Stimulated activated effector memory CD8-positive, alpha-beta T cell treated with anti-CD3 and anti-CD28 coated beads, Interleukin-12 subunit alpha, Interleukin-12 subunit beta, amount 100 ng/mL, for 72 hours (primary cell): ENCODE measurements around the gene MAML2.
"Not testable (repeated sequence)": the region's sequence is repeated elsewhere in the genome, so short reads cannot be mapped to it uniquely, and the experiment has no call there.

Experiments used
- ATAC-seq: fragments of 150-1000 bp; cut with Tn5 transposase; 2 replicates; pipeline ENCODE4 v1.10.0; 2021
- DNase-seq, 2 donors: peaks; one replicate each; pipeline ENCODE4 v3.0.0; 2021 to 2022; ENCODE audit warnings: low spot score in 2 of 2
- H3K27ac Mint-ChIP-seq: one replicate; pipeline ENCODE4 v1.8.0; 2022; ENCODE audit warnings: mild to moderate bottlenecking, mixed read lengths
- H3K36me3 Mint-ChIP-seq: one replicate; pipeline ENCODE4 v1.8.0; 2022; ENCODE audit warnings: mild to moderate bottlenecking, mixed read lengths
- H3K4me1 Mint-ChIP-seq: one replicate; pipeline ENCODE4 v1.8.0; 2022; ENCODE audit warnings: mixed read lengths
- H3K4me3 Mint-ChIP-seq: one replicate; pipeline ENCODE4 v1.8.0; 2022; ENCODE audit warnings: mild to moderate bottlenecking, mixed read lengths
- H3K9me3 Mint-ChIP-seq: one replicate; pipeline ENCODE4 v1.8.0; 2022; ENCODE audit warnings: mixed read lengths

MAML2 gene

DNA sequence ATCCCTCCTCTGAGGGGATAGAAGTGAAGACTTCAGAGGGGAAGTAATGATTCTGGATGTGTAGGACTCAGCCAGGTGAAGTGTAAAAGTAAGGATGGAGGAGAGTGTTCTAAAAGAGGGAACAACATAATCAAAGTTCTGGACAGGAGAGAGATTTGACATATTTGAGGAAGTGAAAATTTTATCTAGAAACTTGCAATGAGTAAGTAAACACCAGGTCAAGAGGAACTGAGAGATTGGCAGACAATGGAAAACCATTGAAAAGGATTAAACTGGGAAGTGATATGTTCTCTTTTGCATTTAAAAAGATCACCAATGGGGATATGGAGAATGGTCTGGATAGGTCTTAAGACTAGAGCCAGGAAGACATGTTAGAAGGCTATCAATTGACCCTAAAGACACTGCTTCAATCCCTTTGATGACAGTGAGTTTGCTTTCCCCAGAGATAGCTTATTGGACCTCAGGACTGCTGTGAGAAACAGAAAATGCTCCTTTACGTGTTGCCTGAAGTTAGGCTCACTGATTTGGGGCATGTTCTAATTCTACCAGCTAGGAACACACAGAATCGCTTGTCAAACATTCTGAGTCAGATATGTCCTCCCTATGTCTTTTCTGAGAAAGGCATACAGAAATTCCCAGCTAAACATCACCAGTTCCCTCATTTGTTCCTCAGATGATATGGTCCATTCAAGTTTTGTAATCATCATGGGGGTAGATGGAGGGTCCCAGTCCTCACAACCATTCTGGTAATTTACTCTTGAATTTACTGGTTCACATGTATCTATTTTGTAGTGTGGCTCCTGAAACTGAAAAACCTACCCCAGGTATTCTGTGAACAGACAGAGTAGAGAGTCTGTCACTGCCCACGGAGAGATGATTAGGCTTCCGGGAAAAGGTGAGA, 144.9 kb downstream of the MAML2 start:
- DNase-seq = peak in 1 of 2 donors; percentile 60
- Mint-ChIP-seq H3K27ac (peak overlapping the region; percentile 92), H3K4me1 (peaks cover 67% of the 10 kb centered on the region), H3K36me3 (peaks cover 15% of the 10 kb centered on the region), H3K4me3 (peak overlapping the region; percentile 13), H3K9me3 (no peaks in the 10 kb centered on the region)
- ATAC-seq = peak; percentile 66

DNA sequence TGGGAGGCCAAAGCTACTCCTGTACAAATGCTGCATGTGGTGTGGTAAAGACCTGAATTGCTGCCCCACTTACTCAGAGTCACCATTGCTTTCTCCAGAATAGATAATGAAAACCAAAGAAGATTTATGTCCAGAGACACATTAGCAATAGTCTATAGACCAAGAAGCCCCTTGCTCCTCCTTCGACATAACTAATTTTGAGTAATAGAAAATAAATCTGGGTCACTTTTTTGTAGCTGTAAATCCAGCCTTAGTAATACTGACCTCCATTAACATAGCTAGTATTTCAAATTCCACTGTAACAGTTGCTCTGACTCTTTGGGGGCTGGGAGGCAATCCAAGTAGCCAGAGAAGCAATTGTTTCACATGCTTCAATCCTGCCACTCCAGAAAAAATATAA, 145.9 kb downstream of the MAML2 start:
- Mint-ChIP-seq H3K9me3 (no peaks in the 10 kb centered on the region), H3K36me3 (peaks cover 15% of the 10 kb centered on the region), H3K27ac (peak overlapping the region; percentile 92), H3K4me3 (no peak overlapping the region), H3K4me1 (peaks cover 63% of the 10 kb centered on the region)
- no peak for DNase-seq
- no peak for ATAC-seq

DNA sequence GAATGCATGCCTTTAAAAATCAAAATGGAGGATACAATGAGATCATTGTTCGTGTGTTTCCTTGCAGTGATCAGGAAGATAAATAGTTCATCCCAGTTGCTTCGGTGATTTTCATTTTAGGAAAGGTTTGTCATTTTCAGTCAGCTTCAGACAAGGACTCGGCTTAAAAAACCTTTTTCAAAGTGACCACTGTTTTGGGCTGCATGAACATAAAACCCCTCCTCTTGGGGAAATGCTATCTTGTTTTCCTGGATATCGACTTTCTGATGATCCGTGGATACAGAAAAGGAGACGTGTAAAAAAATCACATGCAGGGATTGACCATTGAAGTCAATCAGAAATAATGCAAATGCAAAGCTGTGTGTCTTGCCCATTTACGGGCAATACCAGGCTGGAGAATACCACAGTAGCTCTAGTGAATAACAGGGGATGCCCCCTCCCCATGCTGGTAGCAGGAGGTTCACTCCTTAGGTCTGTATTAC, 146.8 kb downstream of the MAML2 start:
- DNase-seq (no peak), ATAC-seq (no peak)
- H3K27ac Mint-ChIP-seq = no peak overlapping the region
- H3K36me3 Mint-ChIP-seq = peaks cover 15% of the 10 kb centered on the region
- no peak overlapping the region for H3K4me3 Mint-ChIP-seq
- H3K9me3 Mint-ChIP-seq = no peaks in the 10 kb centered on the region
- H3K4me1 Mint-ChIP-seq = peaks cover 66% of the 10 kb centered on the region

DNA sequence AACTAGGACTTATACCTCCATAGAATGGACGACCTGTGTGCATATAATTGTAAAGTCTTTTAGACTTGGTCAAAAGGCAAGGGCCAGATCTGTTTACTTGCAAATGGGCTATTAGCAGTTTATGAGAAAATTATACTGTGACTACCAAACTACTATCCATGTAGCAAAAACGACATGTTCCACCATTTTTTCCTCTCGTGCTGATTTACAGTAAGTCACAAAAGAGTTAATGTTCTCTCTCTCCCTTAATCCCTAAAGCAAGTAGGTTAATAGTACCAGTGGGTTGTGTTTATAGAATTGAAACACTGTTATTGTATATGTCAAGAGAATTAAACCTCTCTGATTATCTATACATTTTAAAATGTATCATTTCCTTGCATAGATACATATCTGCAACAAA, 147.3 kb downstream of the MAML2 start:
- Mint-ChIP-seq H3K27ac (no peak overlapping the region), H3K4me3 (no peak overlapping the region), H3K36me3 (peaks cover 15% of the 10 kb centered on the region), H3K4me1 (peaks cover 66% of the 10 kb centered on the region), H3K9me3 (no peaks in the 10 kb centered on the region)
- DNase-seq = no peak
- no peak for ATAC-seq

DNA sequence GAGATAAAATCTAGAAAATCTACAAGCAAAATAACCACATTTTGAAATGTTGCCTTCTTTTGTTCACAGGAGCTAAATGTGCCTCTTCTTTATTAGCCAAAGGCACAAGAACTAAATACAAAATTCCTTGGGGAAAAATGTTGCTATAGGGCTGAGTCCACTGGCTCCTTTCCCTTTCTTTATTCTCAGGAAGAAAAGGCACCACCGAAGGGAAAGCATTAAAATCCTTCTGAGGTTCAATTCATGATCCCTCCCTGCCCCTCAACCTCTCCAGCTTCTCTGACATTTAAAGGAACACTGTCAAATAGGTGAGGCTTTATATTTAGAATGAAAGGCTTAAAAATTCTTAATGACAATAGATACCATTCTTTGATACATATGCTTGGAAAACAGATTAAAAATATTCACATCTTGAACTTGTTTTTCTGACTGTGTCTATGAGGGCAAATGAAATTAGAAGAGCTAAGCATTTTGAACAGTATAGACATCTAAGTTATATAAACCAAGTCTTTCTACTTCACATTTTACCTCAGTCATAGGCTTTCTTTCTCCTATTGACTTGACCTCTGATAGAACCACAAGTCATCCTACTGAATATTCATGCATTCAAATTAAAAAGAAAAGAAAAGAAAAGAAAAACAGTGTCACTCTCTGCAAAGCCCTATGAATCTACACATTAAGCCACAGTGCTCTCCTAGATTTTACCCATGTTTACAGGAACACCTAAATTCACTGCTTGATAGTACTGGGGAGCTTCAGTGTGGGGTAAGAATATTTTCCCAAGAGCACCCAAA, 148.2 kb downstream of the MAML2 start:
- peaks cover 66% of the 10 kb centered on the region for H3K4me1 Mint-ChIP-seq
- no peak for ATAC-seq

DNA sequence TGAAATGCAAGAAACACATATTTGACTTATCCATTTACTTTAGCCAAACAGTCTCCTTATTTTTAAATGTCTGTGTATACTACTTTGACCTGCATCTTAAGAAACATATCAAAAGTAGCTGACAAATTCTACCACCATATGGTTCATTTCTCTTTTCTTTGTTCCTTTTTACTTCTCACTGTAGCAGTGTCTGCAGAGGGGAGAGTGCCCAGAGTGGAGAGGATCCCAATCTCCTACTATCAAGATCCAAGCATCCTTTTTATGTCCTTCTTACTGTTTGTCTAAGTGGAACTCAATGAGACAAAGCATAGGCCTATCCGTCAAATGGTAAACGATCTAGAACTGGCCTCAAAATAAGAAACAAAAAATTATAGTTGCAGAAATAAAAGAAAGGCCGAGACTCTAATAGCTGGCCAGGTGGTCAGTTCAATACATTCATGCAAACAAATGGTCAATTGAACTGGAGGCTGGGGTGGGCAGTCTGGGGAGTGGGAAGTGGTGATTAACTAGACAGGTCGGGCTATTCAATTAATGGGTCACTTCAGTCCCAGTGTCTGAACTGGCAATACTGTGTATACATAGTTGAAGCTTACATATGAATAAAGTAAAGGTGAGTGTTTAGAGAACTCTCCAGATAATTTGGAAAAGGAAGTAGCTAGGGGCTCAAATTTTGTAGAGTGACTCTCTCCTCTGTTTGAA, 149.1 kb downstream of the MAML2 start:
- Mint-ChIP-seq H3K36me3 (peaks cover 6% of the 10 kb centered on the region), H3K4me1 (peaks cover 67% of the 10 kb centered on the region), H3K27ac (peak overlapping the region; percentile 46), H3K9me3 (no peaks in the 10 kb centered on the region), H3K4me3 (peak overlapping the region; percentile 8)
- ATAC-seq (no peak), DNase-seq (no peak)

More for the DNA sequence above, 148.2 kb downstream of the MAML2 start:
- Mint-ChIP-seq H3K9me3 (no peaks in the 10 kb centered on the region), H3K27ac (peak overlapping the region; percentile 46), H3K4me3 (no peak overlapping the region), H3K36me3 (peaks cover 13% of the 10 kb centered on the region)
- DNase-seq = no peak

DNA sequence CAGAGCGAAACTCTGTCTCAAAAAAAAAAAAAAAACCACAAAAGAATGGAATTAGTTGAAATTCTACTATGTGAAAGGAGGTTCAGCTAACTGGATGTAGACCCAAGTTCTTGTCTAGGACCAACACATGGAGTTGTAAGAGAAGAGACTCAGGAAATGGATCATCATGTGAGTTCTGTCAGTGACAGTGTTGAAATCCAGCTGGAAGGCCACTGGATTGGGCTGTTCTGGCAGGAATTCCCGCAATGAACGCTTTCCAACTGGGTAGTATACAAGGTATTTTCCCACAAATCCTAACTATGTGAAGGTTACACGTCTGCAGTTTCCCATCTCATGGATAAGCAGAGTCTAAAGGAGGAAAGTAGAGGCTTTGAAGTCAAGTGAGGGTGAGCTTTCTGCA, 151.2 kb downstream of the MAML2 start:
- H3K36me3 Mint-ChIP-seq = no peaks in the 10 kb centered on the region
- no peaks in the 10 kb centered on the region for H3K9me3 Mint-ChIP-seq
- ATAC-seq (no peak), DNase-seq (no peak)
- H3K4me3 Mint-ChIP-seq = no peak overlapping the region
- no peak overlapping the region for H3K27ac Mint-ChIP-seq
- peaks cover 67% of the 10 kb centered on the region for H3K4me1 Mint-ChIP-seq

DNA sequence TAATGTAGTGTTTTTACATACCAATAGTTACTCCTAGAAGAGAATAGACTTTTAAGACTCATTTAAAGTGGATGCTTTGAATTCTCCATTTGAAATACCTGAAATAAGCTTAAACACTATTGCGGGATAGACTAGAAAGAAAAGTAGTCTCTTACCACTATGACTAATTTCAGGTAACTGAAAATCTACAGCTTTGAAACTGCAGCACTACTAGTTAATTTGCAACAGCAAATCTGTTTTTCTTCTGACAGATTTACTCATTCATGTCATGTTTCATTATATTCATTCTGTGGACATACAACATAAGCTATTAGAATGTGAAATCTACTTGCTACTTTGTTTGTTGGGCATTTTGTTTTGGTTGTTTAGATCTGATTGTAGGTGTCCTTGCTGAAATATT, 153.6 kb downstream of the MAML2 start:
- DNase-seq (no peak), ATAC-seq (peak; percentile 72)
- Mint-ChIP-seq H3K4me1 (peaks cover 67% of the 10 kb centered on the region), H3K36me3 (no peaks in the 10 kb centered on the region), H3K9me3 (no peaks in the 10 kb centered on the region), H3K27ac (no peak overlapping the region), H3K4me3 (peak overlapping the region; percentile 34)

DNA sequence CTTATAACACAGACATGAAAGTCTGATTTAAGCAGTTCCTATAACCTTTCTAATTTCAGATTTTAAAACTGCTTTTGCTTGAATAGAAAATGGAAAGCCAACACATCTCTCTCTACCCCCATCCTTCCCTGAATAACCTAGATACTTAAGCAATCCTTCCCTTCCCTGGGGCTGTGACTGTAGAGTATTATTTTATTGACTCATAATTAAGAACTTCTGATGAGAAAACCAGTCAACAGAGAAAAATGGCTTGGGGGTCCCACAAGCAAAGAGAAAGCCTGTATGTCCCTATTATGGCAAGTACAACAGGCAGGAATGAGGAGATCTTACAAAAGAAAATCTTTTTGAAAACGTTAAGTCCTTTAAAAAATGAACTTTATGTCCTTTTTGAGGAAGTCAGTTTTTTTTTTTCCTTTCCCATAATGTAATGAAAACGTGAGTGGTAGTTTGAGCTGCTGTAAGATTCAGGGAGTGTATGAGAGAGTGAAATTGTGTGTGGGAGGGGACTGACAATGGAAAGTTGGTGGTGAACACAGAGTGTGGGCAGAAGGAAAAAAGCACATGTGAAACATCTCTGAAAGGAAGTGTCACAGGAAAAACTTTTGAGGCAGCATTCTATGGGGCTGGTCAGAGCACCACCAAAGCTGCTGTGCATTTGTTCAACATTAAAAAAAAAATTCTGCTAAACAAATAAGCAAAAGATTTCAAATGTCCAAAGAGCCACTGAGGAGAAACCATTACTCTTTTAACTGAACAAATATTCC, 154.6 kb downstream of the MAML2 start:
- peak; percentile 76 for ATAC-seq
- DNase-seq = peak in 1 of 2 donors; percentile 63
- Mint-ChIP-seq H3K27ac (peak overlapping the region; percentile 8), H3K9me3 (no peaks in the 10 kb centered on the region), H3K36me3 (no peaks in the 10 kb centered on the region), H3K4me1 (peaks cover 59% of the 10 kb centered on the region), H3K4me3 (peak overlapping the region; percentile 34)

DNA sequence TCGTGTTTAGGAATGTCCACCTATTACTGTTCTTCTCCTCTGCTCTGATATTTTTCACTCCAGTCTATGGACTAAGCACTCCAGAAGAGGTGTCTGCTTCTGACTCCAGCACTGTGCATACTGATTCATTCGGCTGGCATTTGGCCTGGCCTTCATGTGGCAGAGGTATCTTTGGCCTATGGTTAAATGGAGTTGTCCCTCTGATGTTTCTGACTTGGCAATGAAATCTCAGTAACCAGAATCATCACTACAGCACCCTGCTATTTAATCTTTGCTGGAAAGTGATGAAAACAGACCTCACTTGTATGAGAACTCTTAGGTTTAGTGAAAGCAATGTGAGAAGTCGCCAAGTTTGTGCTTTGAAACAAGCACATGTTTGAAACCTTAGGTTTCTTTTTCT, 155.2 kb downstream of the MAML2 start:
- Mint-ChIP-seq H3K4me3 (peak overlapping the region; percentile 34), H3K9me3 (no peaks in the 10 kb centered on the region), H3K36me3 (no peaks in the 10 kb centered on the region), H3K27ac (peak overlapping the region; percentile 8), H3K4me1 (peaks cover 59% of the 10 kb centered on the region)
- DNase-seq = no peak
- ATAC-seq = peak; percentile 51

DNA sequence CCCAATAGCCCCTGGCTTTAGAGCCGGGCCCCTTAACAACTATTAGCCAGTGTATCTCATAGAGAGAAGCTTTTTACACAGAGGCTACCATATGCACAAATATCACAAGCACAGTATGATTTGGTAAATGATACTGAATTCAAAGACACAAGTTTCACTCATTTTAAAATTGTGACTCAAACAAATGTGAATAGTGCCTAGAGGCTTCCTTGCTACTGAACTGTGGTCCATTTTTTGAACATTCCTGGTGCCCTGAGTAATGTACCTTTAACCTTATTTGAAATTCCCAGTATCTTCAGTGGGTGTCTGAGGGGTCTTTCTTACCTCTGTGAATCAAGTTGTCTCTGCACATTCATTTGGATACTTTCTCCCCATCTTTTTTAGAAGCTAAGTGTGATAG, 156.2 kb downstream of the MAML2 start:
- Mint-ChIP-seq H3K9me3 (no peaks in the 10 kb centered on the region), H3K27ac (no peak overlapping the region), H3K36me3 (no peaks in the 10 kb centered on the region), H3K4me1 (peaks cover 57% of the 10 kb centered on the region), H3K4me3 (no peak overlapping the region)
- ATAC-seq (peak; percentile 63), DNase-seq (no peak)

DNA sequence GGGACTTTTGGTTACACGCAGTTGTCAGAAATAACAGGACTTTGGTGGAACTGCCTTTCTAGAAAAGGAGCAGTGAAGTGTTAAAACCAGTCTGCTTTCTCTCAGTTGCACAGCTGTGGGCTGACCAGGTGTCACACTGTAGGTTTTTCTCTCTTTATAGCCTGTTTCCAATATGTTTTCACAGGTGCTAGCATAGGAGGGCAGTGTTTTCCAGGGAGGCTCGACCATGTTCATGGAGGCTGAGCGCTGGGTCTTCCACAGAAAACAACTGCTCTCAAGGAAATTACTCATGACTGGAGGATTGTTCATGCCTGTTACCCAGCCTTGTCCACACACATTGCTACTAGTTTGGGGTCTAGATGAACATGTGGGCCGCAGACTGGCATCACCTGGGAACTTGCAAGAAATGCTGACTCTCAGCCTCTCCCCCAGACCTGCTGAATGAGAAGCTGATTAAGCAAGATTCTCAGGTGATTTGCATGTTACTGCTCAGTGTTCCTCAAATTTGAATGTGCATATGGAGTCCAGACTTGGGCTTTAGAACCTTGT, 157.7 kb downstream of the MAML2 start:
- ATAC-seq (no peak), DNase-seq (no peak)
- Mint-ChIP-seq H3K4me3 (no peak overlapping the region), H3K36me3 (no peaks in the 10 kb centered on the region), H3K4me1 (peaks cover 52% of the 10 kb centered on the region), H3K9me3 (no peaks in the 10 kb centered on the region), H3K27ac (no peak overlapping the region)

DNA sequence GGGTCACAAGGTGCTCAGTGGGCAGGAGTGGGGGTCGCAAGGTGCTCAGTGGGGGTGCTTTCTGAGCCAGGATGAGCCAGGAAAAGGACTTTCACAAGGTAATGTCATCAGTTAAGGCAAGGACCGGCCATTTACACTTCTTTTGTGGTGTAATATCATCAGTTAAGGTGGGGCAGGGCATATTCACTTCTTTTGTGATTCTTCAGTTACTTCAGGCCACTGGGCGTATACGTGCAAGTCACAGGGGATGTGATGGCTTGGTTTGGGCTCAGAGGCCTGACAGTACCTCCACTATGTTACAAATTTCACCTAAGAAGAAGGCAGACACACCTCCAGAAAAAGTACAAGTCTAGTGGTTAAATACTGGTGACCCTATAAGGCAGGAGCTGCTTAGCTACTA, 162.1 kb downstream of the MAML2 start:
- H3K27ac Mint-ChIP-seq, H3K4me3 Mint-ChIP-seq, H3K9me3 Mint-ChIP-seq, DNase-seq, ATAC-seq: not testable (repeated sequence)
- Mint-ChIP-seq H3K4me1 (peaks cover 32% of the 10 kb centered on the region), H3K36me3 (peaks cover 13% of the 10 kb centered on the region)

DNA sequence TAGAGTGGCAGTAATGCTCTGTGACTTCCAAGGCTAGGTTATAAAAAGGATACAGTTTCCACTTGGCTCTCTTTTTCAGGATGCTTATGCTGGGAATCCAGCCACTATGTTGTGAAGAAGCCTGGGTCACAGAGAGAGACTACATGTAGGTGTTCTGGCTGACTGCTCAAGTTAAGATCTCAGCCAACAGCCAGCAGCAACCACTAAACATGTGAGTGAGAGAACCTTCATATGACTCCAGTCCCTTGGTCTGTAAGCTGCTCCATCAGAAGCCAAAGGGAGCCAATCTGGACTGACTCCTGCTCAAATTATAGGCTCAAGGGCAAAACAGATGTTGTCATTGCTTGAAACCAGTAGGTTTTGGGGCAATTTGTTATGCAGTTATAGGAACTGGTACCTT, 162.7 kb downstream of the MAML2 start:
- DNase-seq (no peak), ATAC-seq (no peak)
- H3K36me3 Mint-ChIP-seq = peaks cover 13% of the 10 kb centered on the region
- H3K4me1 Mint-ChIP-seq = peaks cover 28% of the 10 kb centered on the region
- no peaks in the 10 kb centered on the region for H3K9me3 Mint-ChIP-seq
- no peak overlapping the region for H3K27ac Mint-ChIP-seq
- no peak overlapping the region for H3K4me3 Mint-ChIP-seq
